Liver (tissue), 3 donors: ENCODE measurements around the gene HCFC1.

Source experiments
- GABPA ChIP-seq, 2 donors: IDR thresholded peaks in 1 of 2; conservative IDR thresholded peaks in 1 of 2; 2 replicates each; pipeline ENCODE4 v1.6.1; 2016; ENCODE audit warnings: antibody characterized with exemption in 2 of 2, mild to moderate bottlenecking in 1 of 2, moderate library complexity in 1 of 2
- YY1 ChIP-seq: IDR thresholded peaks from 2 replicates; pipeline ENCODE4 v1.6.1; 2016; ENCODE audit warnings: antibody characterized with exemption, mild to moderate bottlenecking
- TF ChIP-seq, protein P1 (sequence below): fragments of 150-350 bp; IDR thresholded peaks from 2 replicates; pipeline ENCODE4 v1.5.1; 2017; ENCODE audit warnings: improper control_type of control experiment, low read depth, low read length; ENCODE audit not compliant: missing input control
- donor health status: healthy.
- donor health status: healthy.

DNA sequence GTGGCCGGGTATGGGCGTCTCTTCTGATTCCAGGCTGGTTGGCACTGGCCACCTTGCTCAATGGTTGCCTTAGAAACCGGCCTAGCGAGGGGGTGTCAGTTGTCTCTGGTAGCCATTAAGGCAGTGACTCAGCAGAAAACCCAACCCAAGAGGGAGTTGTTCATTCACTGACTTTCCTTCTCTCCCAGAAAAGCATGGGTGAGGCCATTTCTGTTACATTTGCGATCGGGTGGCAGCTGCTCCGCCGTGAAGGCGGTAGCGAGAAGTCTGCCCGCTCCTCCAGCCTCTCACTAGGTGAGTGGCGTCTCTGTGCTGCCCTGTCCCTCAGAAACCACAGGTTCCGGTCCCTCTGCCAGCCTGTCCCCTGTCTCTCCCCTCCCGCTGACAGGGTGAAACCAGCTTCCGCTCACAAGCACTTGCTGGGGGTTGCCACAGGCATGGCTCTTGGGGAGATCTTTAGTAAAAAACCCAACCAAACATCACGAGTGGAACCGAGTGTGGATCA, 30.6 kb upstream of the HCFC1 start:
- TF ChIP-seq, protein P1, sequence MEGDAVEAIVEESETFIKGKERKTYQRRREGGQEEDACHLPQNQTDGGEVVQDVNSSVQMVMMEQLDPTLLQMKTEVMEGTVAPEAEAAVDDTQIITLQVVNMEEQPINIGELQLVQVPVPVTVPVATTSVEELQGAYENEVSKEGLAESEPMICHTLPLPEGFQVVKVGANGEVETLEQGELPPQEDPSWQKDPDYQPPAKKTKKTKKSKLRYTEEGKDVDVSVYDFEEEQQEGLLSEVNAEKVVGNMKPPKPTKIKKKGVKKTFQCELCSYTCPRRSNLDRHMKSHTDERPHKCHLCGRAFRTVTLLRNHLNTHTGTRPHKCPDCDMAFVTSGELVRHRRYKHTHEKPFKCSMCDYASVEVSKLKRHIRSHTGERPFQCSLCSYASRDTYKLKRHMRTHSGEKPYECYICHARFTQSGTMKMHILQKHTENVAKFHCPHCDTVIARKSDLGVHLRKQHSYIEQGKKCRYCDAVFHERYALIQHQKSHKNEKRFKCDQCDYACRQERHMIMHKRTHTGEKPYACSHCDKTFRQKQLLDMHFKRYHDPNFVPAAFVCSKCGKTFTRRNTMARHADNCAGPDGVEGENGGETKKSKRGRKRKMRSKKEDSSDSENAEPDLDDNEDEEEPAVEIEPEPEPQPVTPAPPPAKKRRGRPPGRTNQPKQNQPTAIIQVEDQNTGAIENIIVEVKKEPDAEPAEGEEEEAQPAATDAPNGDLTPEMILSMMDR, result no peak
- TF ChIP-seq YY1, result peak; percentile 16
- no peak for TF ChIP-seq GABPA (IDR thresholded peaks at IDR 0.05 in 1 of 2, conservative IDR thresholded peaks at IDR 0.05 in 1 of 2)
